ENCODE measurements around the gene ACTR1B.

Gene ACTR1B

DNA sequence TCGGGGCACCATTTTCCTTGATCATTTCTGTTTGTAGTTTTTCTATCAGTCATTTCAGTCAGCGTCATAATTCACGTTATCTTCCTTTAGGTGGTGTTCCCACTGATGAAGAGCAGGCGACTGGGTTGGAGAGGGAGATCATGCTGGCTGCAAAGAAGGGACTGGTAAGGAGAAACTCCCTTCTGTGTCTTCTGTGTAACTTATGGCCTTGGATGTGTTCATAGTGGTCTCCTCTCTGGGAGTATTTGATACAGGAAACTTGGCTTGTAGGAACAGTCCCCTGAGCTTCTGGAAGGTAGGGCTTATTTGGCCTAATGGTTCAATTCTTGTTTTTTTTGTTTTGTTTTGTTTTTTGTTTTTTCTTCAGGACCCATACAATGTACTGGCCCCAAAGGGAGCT is 16.9 kb downstream of the ACTR1B start:
- ATAC-seq = no peak
- TF ChIP-seq GLIS3 (CRISPR knock-in tag; IDR thresholded peaks at IDR 0.05) (no peak), PPARA (CRISPR knock-in tag; IDR thresholded peaks at IDR 0.05; ENCODE audit: borderline replicate concordance) (no peak), CSDC2 (CRISPR knock-in tag; IDR thresholded peaks at IDR 0.05) (no peak), ZFP30 (CRISPR knock-in tag; IDR thresholded peaks at IDR 0.05) (no peak), ZC3H10 (CRISPR knock-in tag; IDR thresholded peaks at IDR 0.05) (no peak), ARNTL (CRISPR knock-in tag; IDR thresholded peaks at IDR 0.05; ENCODE audit: borderline replicate concordance, low read depth) (no peak), TOX (CRISPR knock-in tag; IDR thresholded peaks at IDR 0.05; ENCODE audit: borderline replicate concordance) (no peak), ZNF565 (CRISPR knock-in tag; conservative IDR thresholded peaks at IDR 0.05; ENCODE audit: low read depth) (no peak), RARB (CRISPR knock-in tag; IDR thresholded peaks at IDR 0.05) (no peak), ZNF8 (CRISPR knock-in tag; IDR thresholded peaks at IDR 0.05) (no peak), ISL1 (CRISPR knock-in tag; IDR thresholded peaks at IDR 0.05) (no peak), ESRRG (CRISPR knock-in tag; IDR thresholded peaks at IDR 0.05) (no peak)
- TF ChIP-seq, protein P1, sequence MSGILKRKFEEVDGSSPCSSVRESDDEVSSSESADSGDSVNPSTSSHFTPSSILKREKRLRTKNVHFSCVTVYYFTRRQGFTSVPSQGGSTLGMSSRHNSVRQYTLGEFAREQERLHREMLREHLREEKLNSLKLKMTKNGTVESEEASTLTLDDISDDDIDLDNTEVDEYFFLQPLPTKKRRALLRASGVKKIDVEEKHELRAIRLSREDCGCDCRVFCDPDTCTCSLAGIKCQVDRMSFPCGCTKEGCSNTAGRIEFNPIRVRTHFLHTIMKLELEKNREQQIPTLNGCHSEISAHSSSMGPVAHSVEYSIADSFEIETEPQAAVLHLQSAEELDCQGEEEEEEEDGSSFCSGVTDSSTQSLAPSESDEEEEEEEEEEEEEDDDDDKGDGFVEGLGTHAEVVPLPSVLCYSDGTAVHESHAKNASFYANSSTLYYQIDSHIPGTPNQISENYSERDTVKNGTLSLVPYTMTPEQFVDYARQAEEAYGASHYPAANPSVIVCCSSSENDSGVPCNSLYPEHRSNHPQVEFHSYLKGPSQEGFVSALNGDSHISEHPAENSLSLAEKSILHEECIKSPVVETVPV (CRISPR knock-in tag; IDR thresholded peaks at IDR 0.05) = no peak
- TF ChIP-seq, protein P2, sequence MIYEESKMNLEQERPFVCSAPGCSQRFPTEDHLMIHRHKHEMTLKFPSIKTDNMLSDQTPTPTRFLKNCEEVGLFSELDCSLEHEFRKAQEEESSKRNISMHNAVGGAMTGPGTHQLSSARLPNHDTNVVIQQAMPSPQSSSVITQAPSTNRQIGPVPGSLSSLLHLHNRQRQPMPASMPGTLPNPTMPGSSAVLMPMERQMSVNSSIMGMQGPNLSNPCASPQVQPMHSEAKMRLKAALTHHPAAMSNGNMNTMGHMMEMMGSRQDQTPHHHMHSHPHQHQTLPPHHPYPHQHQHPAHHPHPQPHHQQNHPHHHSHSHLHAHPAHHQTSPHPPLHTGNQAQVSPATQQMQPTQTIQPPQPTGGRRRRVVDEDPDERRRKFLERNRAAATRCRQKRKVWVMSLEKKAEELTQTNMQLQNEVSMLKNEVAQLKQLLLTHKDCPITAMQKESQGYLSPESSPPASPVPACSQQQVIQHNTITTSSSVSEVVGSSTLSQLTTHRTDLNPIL (CRISPR knock-in tag; IDR thresholded peaks at IDR 0.05; ENCODE audit: low read depth) = no peak
- TF ChIP-seq, protein P3, sequence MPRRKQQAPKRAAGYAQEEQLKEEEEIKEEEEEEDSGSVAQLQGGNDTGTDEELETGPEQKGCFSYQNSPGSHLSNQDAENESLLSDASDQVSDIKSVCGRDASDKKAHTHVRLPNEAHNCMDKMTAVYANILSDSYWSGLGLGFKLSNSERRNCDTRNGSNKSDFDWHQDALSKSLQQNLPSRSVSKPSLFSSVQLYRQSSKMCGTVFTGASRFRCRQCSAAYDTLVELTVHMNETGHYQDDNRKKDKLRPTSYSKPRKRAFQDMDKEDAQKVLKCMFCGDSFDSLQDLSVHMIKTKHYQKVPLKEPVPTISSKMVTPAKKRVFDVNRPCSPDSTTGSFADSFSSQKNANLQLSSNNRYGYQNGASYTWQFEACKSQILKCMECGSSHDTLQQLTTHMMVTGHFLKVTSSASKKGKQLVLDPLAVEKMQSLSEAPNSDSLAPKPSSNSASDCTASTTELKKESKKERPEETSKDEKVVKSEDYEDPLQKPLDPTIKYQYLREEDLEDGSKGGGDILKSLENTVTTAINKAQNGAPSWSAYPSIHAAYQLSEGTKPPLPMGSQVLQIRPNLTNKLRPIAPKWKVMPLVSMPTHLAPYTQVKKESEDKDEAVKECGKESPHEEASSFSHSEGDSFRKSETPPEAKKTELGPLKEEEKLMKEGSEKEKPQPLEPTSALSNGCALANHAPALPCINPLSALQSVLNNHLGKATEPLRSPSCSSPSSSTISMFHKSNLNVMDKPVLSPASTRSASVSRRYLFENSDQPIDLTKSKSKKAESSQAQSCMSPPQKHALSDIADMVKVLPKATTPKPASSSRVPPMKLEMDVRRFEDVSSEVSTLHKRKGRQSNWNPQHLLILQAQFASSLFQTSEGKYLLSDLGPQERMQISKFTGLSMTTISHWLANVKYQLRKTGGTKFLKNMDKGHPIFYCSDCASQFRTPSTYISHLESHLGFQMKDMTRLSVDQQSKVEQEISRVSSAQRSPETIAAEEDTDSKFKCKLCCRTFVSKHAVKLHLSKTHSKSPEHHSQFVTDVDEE (CRISPR knock-in tag; IDR thresholded peaks at IDR 0.05) = no peak
- TF ChIP-seq, protein P4, sequence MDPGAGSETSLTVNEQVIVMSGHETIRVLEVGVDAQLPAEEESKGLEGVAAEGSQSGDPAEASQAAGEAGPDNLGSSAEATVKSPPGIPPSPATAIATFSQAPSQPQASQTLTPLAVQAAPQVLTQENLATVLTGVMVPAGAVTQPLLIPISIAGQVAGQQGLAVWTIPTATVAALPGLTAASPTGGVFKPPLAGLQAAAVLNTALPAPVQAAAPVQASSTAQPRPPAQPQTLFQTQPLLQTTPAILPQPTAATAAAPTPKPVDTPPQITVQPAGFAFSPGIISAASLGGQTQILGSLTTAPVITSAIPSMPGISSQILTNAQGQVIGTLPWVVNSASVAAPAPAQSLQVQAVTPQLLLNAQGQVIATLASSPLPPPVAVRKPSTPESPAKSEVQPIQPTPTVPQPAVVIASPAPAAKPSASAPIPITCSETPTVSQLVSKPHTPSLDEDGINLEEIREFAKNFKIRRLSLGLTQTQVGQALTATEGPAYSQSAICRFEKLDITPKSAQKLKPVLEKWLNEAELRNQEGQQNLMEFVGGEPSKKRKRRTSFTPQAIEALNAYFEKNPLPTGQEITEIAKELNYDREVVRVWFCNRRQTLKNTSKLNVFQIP (CRISPR knock-in tag; IDR thresholded peaks at IDR 0.05; ENCODE audit: borderline replicate concordance, low read depth) = no peak

DNA sequence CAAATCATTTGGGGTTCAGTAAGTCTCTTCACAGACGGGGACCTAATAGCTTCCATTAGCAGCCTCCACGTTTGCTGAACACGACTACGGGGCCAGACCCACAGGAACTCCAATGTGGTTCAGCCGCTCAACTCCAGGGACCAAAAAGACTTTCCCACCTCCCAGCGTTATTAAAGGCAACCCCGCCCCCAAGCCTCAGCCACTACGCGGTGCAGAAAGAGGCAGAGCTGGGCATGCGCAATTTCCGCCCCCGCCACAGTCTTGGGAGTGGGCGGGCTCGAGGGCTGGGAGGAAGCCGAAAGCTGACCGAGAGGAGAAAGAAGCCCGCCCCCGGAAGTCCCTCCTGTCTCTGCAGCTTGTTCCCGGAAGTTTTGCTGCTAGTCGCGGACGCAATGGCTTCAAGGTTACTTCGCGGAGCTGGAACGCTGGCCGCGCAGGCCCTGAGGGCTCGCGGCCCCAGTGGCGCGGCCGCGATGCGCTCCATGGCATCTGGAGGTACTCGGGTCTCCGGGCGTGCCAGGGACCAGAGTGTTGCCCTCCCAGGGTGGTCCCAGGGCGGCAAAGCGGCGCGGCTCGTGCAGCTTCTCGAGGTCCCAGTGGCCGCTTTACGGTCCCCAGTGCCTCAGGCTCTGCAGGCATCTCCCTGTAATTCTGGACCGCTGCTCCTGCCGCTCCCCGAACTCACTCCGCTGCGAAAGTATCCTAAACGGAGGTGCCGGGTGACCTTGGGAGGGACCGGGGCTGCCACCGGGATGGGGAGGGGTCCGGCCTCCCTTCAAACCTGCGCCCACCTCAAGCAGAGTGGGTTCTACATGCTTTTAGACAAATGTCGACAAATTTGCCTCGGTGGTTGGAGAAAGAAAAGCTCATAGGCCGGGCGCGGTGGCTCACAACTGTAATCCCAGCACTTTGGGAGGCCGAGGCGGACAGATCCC is 17.9 kb downstream of the ACTR1B start, which contains the start of gene COX5B:
Gene COX5B (plus strand): TSS at position 368 of the 935 bp plus-strand sequence. CDS start 25 bp downstream, at position 393.
- peak; percentile 99 for ATAC-seq
- TF ChIP-seq ZFP3 (CRISPR knock-in tag; IDR thresholded peaks at IDR 0.05) = no peak
- no peak for TF ChIP-seq TCF4 (CRISPR knock-in tag; IDR thresholded peaks at IDR 0.05; ENCODE audit: borderline replicate concordance)
- TF ChIP-seq, protein P4 (CRISPR knock-in tag; IDR thresholded peaks at IDR 0.05; ENCODE audit: borderline replicate concordance, low read depth) = no peak
- TF ChIP-seq SNAI2 (CRISPR knock-in tag; IDR thresholded peaks at IDR 0.05) = no peak
- no peak for TF ChIP-seq OSR1 (CRISPR knock-in tag; IDR thresholded peaks at IDR 0.05)
- no peak for TF ChIP-seq RARB (CRISPR knock-in tag; IDR thresholded peaks at IDR 0.05)
- TF ChIP-seq ISL1 (CRISPR knock-in tag; IDR thresholded peaks at IDR 0.05) = no peak
- no peak for TF ChIP-seq CSDC2 (CRISPR knock-in tag; IDR thresholded peaks at IDR 0.05)
- TF ChIP-seq ZC3H10 (CRISPR knock-in tag; IDR thresholded peaks at IDR 0.05) = no peak
- TF ChIP-seq ZNF70 (CRISPR knock-in tag; IDR thresholded peaks at IDR 0.05) = no peak
- no peak for TF ChIP-seq ZNF565 (CRISPR knock-in tag; conservative IDR thresholded peaks at IDR 0.05; ENCODE audit: low read depth)
- no peak for TF ChIP-seq GLIS3 (CRISPR knock-in tag; IDR thresholded peaks at IDR 0.05)
- TF ChIP-seq ESRRG (CRISPR knock-in tag; IDR thresholded peaks at IDR 0.05) = no peak
- no peak for TF ChIP-seq ARNTL (CRISPR knock-in tag; IDR thresholded peaks at IDR 0.05; ENCODE audit: borderline replicate concordance, low read depth)
- TF ChIP-seq, protein P1 (CRISPR knock-in tag; IDR thresholded peaks at IDR 0.05) = no peak
- TF ChIP-seq ZFP30 (CRISPR knock-in tag; IDR thresholded peaks at IDR 0.05) = no peak
- TF ChIP-seq PPARA (CRISPR knock-in tag; IDR thresholded peaks at IDR 0.05; ENCODE audit: borderline replicate concordance) = no peak
- no peak for TF ChIP-seq ZNF8 (CRISPR knock-in tag; IDR thresholded peaks at IDR 0.05)
- TF ChIP-seq TOX (CRISPR knock-in tag; IDR thresholded peaks at IDR 0.05; ENCODE audit: borderline replicate concordance) = no peak
- TF ChIP-seq, protein P3 (CRISPR knock-in tag; IDR thresholded peaks at IDR 0.05) = no peak
